ENCODE data around the gene ADAM15.
A peak's percentile ranks its signal among the peaks of the same experiment; 100 is the strongest.

Gene ADAM15

DNA sequence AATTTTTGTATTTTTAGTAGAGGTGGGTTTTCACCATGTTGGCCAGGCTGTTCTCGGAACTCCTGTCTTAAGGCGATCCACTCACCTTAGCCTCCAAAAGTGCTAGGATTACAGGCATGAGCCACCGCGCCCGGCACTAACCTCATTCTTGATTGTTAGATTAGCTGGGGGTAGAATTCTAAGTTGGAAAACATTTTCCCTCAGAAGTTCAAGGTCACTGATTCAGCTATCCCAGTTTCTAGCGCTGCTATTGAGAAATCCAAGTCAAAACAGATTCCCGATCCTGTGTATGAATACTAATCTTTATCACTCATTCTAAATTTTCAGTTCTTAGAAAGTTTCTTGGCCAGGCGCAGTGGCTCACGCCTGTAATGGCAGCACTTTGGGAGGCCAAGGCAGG, 52.2 kb downstream of the ADAM15 start:
- DNase-seq (ENCODE audit: low read depth) = no peak
- TF ChIP-seq, protein P1, sequence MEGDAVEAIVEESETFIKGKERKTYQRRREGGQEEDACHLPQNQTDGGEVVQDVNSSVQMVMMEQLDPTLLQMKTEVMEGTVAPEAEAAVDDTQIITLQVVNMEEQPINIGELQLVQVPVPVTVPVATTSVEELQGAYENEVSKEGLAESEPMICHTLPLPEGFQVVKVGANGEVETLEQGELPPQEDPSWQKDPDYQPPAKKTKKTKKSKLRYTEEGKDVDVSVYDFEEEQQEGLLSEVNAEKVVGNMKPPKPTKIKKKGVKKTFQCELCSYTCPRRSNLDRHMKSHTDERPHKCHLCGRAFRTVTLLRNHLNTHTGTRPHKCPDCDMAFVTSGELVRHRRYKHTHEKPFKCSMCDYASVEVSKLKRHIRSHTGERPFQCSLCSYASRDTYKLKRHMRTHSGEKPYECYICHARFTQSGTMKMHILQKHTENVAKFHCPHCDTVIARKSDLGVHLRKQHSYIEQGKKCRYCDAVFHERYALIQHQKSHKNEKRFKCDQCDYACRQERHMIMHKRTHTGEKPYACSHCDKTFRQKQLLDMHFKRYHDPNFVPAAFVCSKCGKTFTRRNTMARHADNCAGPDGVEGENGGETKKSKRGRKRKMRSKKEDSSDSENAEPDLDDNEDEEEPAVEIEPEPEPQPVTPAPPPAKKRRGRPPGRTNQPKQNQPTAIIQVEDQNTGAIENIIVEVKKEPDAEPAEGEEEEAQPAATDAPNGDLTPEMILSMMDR (conservative IDR thresholded peaks at IDR 0.05; ENCODE audit: low read depth, low read length) = no peak
- no peak overlapping the region for H3K4me3 ChIP-seq (ENCODE audit: low read depth, low read length)

DNA sequence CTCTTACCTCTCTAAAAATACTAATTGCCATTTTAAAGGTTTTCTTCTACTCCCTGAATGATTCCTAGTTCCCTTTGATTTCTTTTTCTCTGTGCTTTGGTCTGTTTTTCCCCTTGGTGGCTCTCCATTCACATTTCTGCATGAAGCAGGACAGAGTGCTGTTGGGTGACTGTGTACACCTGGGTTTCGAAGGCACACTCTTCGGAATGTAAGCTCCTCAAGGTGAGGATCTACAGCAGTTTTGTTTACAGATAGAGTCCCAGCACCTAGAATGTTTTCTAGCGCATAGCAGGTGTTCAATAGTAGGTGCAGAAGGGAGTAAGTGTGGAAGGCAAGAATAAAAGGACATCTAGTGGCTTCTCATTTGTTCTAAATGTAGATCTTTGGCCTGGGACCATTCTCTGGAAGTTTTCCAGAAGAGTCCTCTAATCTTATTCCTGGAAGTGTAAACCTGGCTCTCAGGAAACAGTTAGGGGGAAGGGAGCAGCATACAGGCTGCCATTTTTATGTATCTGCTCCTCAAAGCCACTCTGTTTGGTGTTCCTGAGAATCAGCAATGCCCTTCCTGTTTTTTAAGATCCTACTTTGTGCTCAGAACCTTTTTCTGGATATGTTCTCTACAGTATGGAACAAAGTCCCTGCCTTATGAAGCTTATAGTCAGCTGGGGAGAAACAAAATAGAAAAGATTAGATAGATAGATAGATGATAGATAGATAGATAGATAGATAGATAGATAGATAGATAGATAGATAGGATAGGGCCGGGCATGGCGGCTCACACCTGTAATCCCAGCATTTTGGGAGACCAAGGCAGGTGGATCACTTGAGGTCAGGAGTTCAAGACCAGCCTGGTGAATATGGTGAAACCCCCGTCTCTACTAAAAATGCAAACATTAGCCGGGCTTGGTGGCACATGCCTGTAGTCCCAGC, 53.8 kb downstream of the ADAM15 start:
- no peak for DNase-seq (ENCODE audit: low read depth)
- TF ChIP-seq, protein P1 (conservative IDR thresholded peaks at IDR 0.05; ENCODE audit: low read depth, low read length) = no peak
- H3K4me3 ChIP-seq (ENCODE audit: low read depth, low read length) = no peak overlapping the region

DNA sequence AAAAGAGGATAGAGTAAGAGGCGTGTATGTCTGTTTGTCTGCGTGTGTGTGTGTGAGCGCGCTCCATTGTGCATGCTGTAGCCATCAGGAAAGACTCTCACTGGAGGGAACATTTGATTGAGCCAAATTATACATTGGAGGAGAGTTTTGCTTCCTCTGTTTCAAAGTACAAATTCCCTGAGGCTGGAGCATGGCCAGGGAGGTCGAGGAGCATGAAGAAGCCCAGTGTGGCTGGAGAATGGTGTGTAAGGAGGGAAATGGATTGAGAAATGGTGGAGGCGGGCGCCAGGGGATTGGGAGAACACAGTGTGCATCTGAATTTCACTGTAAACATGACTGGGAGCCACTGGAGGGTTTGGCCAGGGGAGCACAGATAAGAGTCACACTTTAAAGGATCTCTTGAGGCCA, 54.5 kb downstream of the ADAM15 start:
- TF ChIP-seq, protein P1 (conservative IDR thresholded peaks at IDR 0.05; ENCODE audit: low read depth, low read length) = no peak
- peak; percentile 71 for DNase-seq (ENCODE audit: low read depth)
- H3K4me3 ChIP-seq (ENCODE audit: low read depth, low read length) = no peak overlapping the region

DNA sequence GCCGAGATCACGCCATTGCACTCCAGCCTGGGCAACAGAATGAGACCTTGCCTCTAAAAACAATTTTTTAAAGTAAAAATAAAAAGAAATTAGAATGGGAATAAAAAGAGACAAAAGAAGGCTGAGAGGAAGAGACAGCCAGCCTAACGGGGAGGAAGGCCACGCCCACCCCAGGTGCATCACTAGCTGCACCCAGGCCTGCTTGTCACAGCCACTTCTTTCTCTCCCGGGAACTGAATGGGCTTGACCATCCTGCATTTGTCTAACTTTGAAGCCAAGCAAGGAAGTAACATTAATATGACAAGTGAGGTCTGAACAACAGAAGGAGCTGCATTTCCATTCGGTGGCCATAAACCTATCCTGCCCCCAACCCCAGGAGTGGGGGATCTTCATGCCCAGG, 55.7 kb downstream of the ADAM15 start:
- DNase-seq (ENCODE audit: low read depth) = no peak
- no peak overlapping the region for H3K4me3 ChIP-seq (ENCODE audit: low read depth, low read length)
- TF ChIP-seq, protein P1 (conservative IDR thresholded peaks at IDR 0.05; ENCODE audit: low read depth, low read length) = no peak

DNA sequence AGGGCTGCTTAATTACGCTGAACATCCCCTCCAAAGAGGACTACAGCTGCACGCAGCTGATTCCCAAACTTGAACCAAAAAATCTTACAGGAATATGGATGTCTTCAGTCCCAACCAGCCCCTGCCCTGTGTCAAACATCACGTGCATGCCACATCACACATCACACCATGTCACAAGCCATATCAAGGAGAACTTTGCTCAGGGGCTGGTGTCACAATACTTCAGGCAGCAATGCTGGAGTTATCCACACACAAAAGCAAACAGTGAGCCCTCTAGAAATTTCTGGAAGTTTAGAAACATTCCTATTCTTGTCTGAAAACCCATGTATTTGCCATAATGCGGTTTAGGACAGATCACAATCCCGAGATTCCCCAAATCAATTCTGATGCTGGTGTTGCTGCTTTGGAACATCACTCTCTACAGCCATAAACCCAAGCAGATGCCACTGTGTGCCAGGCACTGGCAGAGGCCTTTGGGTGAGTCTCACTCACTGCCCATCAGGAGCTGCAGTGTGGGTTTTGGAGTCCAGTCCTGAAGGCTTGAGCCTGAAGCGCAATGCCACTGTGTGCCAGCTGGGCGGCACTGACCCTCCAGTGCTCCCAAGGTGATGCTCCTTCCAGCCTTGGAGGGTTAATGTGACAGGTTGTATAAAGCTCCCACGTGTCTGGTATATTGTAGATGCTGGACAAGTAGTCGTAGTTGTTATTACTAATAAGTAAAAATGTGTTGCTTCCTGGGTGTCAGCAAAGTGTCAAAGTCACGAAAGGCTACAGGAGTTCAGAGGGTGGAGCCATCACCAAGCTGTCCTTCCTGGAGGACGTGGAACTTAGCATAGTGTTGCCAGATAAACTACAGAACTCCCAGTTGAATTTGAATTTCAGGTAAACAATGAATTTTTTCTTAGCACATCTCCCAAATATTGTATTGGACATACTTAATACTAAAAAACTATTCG, 56.5 kb downstream of the ADAM15 start:
- no peak for DNase-seq (ENCODE audit: low read depth)
- H3K4me3 ChIP-seq (ENCODE audit: low read depth, low read length) = no peak overlapping the region
- TF ChIP-seq, protein P1 (conservative IDR thresholded peaks at IDR 0.05; ENCODE audit: low read depth, low read length) = no peak

DNA sequence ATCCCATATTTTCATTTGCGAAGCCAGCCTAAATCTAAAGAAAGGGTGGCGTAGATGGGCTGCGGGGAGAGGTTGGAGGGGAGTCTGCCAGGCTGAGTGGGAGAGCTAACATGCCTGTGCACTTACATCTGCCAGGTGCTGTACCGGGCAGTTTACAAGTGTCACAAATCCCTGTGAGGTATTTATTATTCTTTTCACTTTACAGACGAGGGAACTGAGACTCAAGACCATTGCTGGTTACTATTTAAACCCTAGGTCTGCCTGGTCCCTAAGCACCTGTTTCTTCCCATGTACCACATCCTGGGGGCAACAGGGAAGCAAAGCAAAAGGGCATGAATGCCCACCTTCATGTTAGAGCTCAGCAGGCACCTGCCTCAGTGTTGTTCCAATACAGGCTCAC, 57.2 kb downstream of the ADAM15 start:
- no peak overlapping the region for H3K4me3 ChIP-seq (ENCODE audit: low read depth, low read length)
- TF ChIP-seq, protein P1 (conservative IDR thresholded peaks at IDR 0.05; ENCODE audit: low read depth, low read length) = no peak
- DNase-seq (ENCODE audit: low read depth) = no peak
